SK-N-SH (cell line): Measurements from ENCODE around the gene CCHCR1.

ENCODE experiments used
- CTCF ChIP-seq: fragments of 200-600 bp; sonication (generic); IDR thresholded peaks from 2 replicates; pipeline ENCODE4 v1.6.1; 2017; ENCODE audit warnings: antibody characterized with exemption, mild to moderate bottlenecking, moderate library complexity
- EP300 ChIP-seq, 2 experiments: IDR thresholded peaks; 2 replicates each; pipeline versions ENCODE4 v1.4.0 to v1.6.1; 2012; ENCODE audit warnings: borderline replicate concordance in 1 of 2, low read depth in 1 of 2, low read length in 1 of 2
- MXI1 ChIP-seq: IDR thresholded peaks from 2 replicates; pipeline ENCODE4 v1.6.1; 2012; ENCODE audit warnings: mild to moderate bottlenecking, low read depth, low read length, improper control_type of control experiment
- NRF1 ChIP-seq: IDR thresholded peaks from 2 replicates; pipeline ENCODE4 v1.6.1; 2012; ENCODE audit warnings: low read depth, mild to moderate bottlenecking, low read length
- SIN3A ChIP-seq: IDR thresholded peaks from 2 replicates; pipeline ENCODE4 v1.6.1; 2012; ENCODE audit warnings: low read depth, mild to moderate bottlenecking, low read length, moderate library complexity, borderline replicate concordance
- USF1 ChIP-seq: IDR thresholded peaks from 2 replicates; pipeline ENCODE4 v1.4.0; 2012; ENCODE audit warnings: low read depth, borderline replicate concordance

GRCh38 chr6:31190488-31190887, 32.9 kb upstream of the CCHCR1 start:
- no peak for TF ChIP-seq MXI1
- no peak for TF ChIP-seq NRF1
- TF ChIP-seq CTCF: no peak
- no peak for TF ChIP-seq EP300 (IDR thresholded peaks at IDR 0.05; ENCODE audit: borderline replicate concordance in 1 of 2, low read depth in 1 of 2, low read length in 1 of 2)
- TF ChIP-seq USF1: no peak
- TF ChIP-seq SIN3A: no peak
